LNCAP (cell line): ENCODE results near the gene ARHGEF28.
A peak's percentile ranks its signal among the peaks of the same experiment; 100 is the strongest.

Experiments used
- CTCF ChIP-seq: fragments of 450-650 bp; IDR thresholded peaks from 2 replicates; pipeline ENCODE4 v1.5.1; 2017; ENCODE audit warnings: mild to moderate bottlenecking

Gene ARHGEF28

GRCh38 chr5:73786043-73786831, 160.2 kb downstream of the ARHGEF28 start:
- TF ChIP-seq CTCF: no peak

GRCh38 chr5:73789851-73790281, 163.9 kb downstream of the ARHGEF28 start:
- TF ChIP-seq CTCF: no peak

- TF ChIP-seq CTCF: no peak
Measured at GRCh38 chr5:73791389-73791788, 165.4 kb downstream of the ARHGEF28 start.

- TF ChIP-seq CTCF: peak; percentile 96
Measured at GRCh38 chr5:73792687-73793320, 166.8 kb downstream of the ARHGEF28 start.

- no peak for TF ChIP-seq CTCF
Measured at GRCh38 chr5:73793911-73794310, 167.9 kb downstream of the ARHGEF28 start.

- no peak for TF ChIP-seq CTCF
Measured at GRCh38 chr5:73796164-73797131, 170.5 kb downstream of the ARHGEF28 start.

GRCh38 chr5:73797132-73797510, 171.1 kb downstream of the ARHGEF28 start:
- no peak for TF ChIP-seq CTCF
